ENCODE results near the gene CPS1.

- TF ChIP-seq, protein P1, sequence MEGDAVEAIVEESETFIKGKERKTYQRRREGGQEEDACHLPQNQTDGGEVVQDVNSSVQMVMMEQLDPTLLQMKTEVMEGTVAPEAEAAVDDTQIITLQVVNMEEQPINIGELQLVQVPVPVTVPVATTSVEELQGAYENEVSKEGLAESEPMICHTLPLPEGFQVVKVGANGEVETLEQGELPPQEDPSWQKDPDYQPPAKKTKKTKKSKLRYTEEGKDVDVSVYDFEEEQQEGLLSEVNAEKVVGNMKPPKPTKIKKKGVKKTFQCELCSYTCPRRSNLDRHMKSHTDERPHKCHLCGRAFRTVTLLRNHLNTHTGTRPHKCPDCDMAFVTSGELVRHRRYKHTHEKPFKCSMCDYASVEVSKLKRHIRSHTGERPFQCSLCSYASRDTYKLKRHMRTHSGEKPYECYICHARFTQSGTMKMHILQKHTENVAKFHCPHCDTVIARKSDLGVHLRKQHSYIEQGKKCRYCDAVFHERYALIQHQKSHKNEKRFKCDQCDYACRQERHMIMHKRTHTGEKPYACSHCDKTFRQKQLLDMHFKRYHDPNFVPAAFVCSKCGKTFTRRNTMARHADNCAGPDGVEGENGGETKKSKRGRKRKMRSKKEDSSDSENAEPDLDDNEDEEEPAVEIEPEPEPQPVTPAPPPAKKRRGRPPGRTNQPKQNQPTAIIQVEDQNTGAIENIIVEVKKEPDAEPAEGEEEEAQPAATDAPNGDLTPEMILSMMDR (IDR thresholded peaks at IDR 0.05 in 8 of 11, conservative IDR thresholded peaks at IDR 0.05 in 3 of 11): no peak
- no peak for TF ChIP-seq POLR2A (IDR thresholded peaks at IDR 0.05)
- TF ChIP-seq POLR2AphosphoS5 (IDR thresholded peaks at IDR 0.05): no peak
These were observed 59.7 kb downstream of the CPS1 start for GRCh38 chr2:210616074-210616473.
